Skin of body (tissue), 2 donors: ENCODE data around the gene IHH. TPM values are rescaled to one million over a fixed set of nuclear protein-coding genes. Genes with fewer than 3 reads are reported as not detected.

Experiments
- DNase-seq: peaks from one replicate; lab custom pipeline; 2025; lab: John Stamatoyannopoulos, UW
- total RNA-seq: library from RNA; depleted of rRNA; stranded (reverse); fragments of >200 nt; gene quantifications from one replicate; pipeline ENCODE4 v1.2.3, GENCODE V29; 2014

Gene IHH
- total RNA-seq, 1 donor from 2014 or later: 0.10 TPM

GRCh38 chr2:219076253-219076652, 15.5 kb upstream of the IHH start:
- no peak for DNase-seq

GRCh38 chr2:219073413-219074129, 12.8 kb upstream of the IHH start:
- DNase-seq: no peak

GRCh38 chr2:219072741-219073250, 12.1 kb upstream of the IHH start:
- no peak for DNase-seq

- DNase-seq: no peak
Measured at GRCh38 chr2:219071131-219071816, 10.6 kb upstream of the IHH start.

GRCh38 chr2:219065484-219065883, 4.8 kb upstream of the IHH start:
- no peak for DNase-seq

- DNase-seq: no peak
Measured at GRCh38 chr2:219062081-219062480, 1.4 kb upstream of the IHH start.

- no peak for DNase-seq
Measured at GRCh38 chr2:219059725-219060682, 717 bp downstream of the IHH start.

- DNase-seq: no peak
Measured at GRCh38 chr2:219059375-219059724, 1.4 kb downstream of the IHH start.

GRCh38 chr2:219058541-219059374, 2.0 kb downstream of the IHH start:
- no peak for DNase-seq

- peak; percentile 14 for DNase-seq
Measured at GRCh38 chr2:219057709-219058540, 2.8 kb downstream of the IHH start.

GRCh38 chr2:219056896-219057708, 3.6 kb downstream of the IHH start:
- no peak for DNase-seq

- no peak for DNase-seq
Measured at GRCh38 chr2:219056176-219056895, 4.4 kb downstream of the IHH start.

- DNase-seq: no peak
Measured at GRCh38 chr2:219054956-219055903, 5.5 kb downstream of the IHH start.

GRCh38 chr2:219049282-219049681, 11.4 kb downstream of the IHH start:
- DNase-seq: no peak

- no peak for DNase-seq
Measured at GRCh38 chr2:219045937-219046550, 14.7 kb downstream of the IHH start.

GRCh38 chr2:219042750-219043149, 18.0 kb downstream of the IHH start:
- no peak for DNase-seq

- DNase-seq: no peak
Measured at GRCh38 chr2:219042157-219042556, 18.6 kb downstream of the IHH start.
